ENCODE data around the gene FAM110D. TPM values are rescaled to one million over a fixed set of nuclear protein-coding genes. Genes with fewer than 3 reads are reported as not detected.

The FAM110D gene
- total RNA-seq, 2 experiments from 2014 or later, result not detected

- no peaks in the 10 kb centered on the region for H3K9me3 Mint-ChIP-seq
- no peak overlapping the region for H3K4me3 Mint-ChIP-seq
- intact Hi-C loops (cut with micrococcal nuclease), result no loop called here
- ChIA-PET POLR2A (no interaction called here), CTCF (interaction anchor here (0.6 to 1.6 kb wide), 2 partner anchors 52 to 140 kb away, joined by 3 to 7 read pairs; partner anchors contain the start of gene CEP85)
- DNase-seq, result no peak
- peaks cover 5% of the 10 kb centered on the region for H3K4me1 Mint-ChIP-seq (ENCODE audit: low read depth)
- H3K27me3 Mint-ChIP-seq, result no peaks in the 10 kb centered on the region
- H3K36me3 Mint-ChIP-seq, result no peaks in the 10 kb centered on the region
- H3K27ac Mint-ChIP-seq, result no peak overlapping the region
These were observed 22.9 kb downstream of the FAM110D start for GRCh38 chr1:26181586-26182382.

DNA sequence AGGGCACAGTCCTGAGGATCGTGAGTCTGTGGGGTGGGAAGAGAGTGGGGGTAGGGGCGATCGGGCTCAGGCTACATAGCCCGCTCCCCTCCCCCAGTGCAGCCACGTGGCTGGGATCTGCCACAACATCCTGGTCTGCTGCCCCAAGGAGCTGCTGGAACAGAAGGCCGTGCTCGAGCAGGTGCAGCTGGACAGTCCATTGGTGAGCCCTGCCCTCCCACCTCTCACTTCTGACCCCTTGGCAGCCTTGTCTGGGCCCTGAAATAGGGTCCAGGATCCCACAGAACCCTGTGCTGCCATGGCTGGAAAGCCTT is 23.5 kb downstream of the FAM110D start:
- ChIA-PET POLR2A (no interaction called here), CTCF (no interaction called here)
- Mint-ChIP-seq H3K36me3 (no peaks in the 10 kb centered on the region), H3K27me3 (no peaks in the 10 kb centered on the region), H3K4me3 (no peak overlapping the region), H3K27ac (no peak overlapping the region), H3K9me3 (no peaks in the 10 kb centered on the region), H3K4me1 (ENCODE audit: low read depth) (peaks cover 5% of the 10 kb centered on the region)
- DNase-seq, result no peak
- intact Hi-C loops (cut with micrococcal nuclease), result no loop called here

- CTCF ChIA-PET, result no interaction called here
- no peak for DNase-seq
- H3K36me3 Mint-ChIP-seq, result no peaks in the 10 kb centered on the region
- no peak overlapping the region for H3K4me3 Mint-ChIP-seq
- H3K27ac Mint-ChIP-seq, result no peak overlapping the region
- POLR2A ChIA-PET, result no interaction called here
- intact Hi-C loops (cut with micrococcal nuclease), result no loop called here
- H3K4me1 Mint-ChIP-seq (ENCODE audit: low read depth), result peaks cover 5% of the 10 kb centered on the region
- no peaks in the 10 kb centered on the region for H3K9me3 Mint-ChIP-seq
- H3K27me3 Mint-ChIP-seq, result no peaks in the 10 kb centered on the region
These were observed 25.2 kb downstream of the FAM110D start for GRCh38 chr1:26184086-26184485.

GRCh38 chr1:26184883-26185282 is 26.0 kb downstream of the FAM110D start:
- Mint-ChIP-seq H3K4me3 (no peak overlapping the region), H3K9me3 (no peaks in the 10 kb centered on the region), H3K27ac (no peak overlapping the region), H3K36me3 (no peaks in the 10 kb centered on the region), H3K27me3 (no peaks in the 10 kb centered on the region), H3K4me1 (ENCODE audit: low read depth) (peaks cover 5% of the 10 kb centered on the region)
- POLR2A ChIA-PET, result no interaction called here
- DNase-seq, result no peak
- intact Hi-C loops (cut with micrococcal nuclease), result no loop called here
- CTCF ChIA-PET, result no interaction called here

GRCh38 chr1:26187882-26188281 is 29.0 kb downstream of the FAM110D start:
- Mint-ChIP-seq H3K27me3 (no peaks in the 10 kb centered on the region), H3K9me3 (no peaks in the 10 kb centered on the region), H3K4me3 (no peak overlapping the region), H3K4me1 (ENCODE audit: low read depth) (peaks cover 7% of the 10 kb centered on the region), H3K36me3 (no peaks in the 10 kb centered on the region), H3K27ac (no peak overlapping the region)
- no peak for DNase-seq
- intact Hi-C loops (cut with micrococcal nuclease), result no loop called here
- POLR2A ChIA-PET, result no interaction called here
- CTCF ChIA-PET, result interaction anchor here (1.3 kb wide), 1 partner anchor 26 kb away, joined by 3 read pairs; no protein-coding TSS in a partner anchor

GRCh38 chr1:26188477-26188876 is 29.6 kb downstream of the FAM110D start:
- Mint-ChIP-seq H3K9me3 (no peaks in the 10 kb centered on the region), H3K4me3 (no peak overlapping the region), H3K27ac (no peak overlapping the region), H3K4me1 (ENCODE audit: low read depth) (peaks cover 7% of the 10 kb centered on the region), H3K27me3 (no peaks in the 10 kb centered on the region), H3K36me3 (no peaks in the 10 kb centered on the region)
- intact Hi-C loops (cut with micrococcal nuclease), result no loop called here
- CTCF ChIA-PET, result interaction anchor here (1.0 to 2.1 kb wide), 4 partner anchors 19 to 45 kb away, joined by 3 to 7 read pairs (median 4); partner anchors contain the start of genes CEP85 and ZNF593
- DNase-seq, result no peak
- POLR2A ChIA-PET, result no interaction called here

DNA sequence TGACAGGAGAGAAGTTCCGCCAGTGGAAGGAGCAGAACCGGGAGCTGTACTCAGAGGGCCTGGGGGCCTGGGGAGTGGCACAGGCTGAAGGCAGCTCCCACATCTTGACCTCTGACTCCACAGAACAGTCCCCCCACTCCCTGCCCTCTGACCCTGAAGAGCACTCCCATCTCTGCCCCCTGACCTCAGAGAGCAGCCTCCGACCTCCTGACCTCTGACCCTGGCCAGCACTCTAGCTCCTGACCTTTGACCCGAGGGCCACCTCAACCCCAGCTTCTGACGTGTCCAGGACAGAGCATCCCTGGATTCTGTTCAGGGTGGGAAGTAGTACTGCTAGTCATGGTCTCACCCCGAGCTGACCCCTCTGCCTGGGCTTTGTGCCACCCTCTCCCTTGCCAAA is 30.5 kb downstream of the FAM110D start:
- H3K27ac Mint-ChIP-seq, result no peak overlapping the region

DNA sequence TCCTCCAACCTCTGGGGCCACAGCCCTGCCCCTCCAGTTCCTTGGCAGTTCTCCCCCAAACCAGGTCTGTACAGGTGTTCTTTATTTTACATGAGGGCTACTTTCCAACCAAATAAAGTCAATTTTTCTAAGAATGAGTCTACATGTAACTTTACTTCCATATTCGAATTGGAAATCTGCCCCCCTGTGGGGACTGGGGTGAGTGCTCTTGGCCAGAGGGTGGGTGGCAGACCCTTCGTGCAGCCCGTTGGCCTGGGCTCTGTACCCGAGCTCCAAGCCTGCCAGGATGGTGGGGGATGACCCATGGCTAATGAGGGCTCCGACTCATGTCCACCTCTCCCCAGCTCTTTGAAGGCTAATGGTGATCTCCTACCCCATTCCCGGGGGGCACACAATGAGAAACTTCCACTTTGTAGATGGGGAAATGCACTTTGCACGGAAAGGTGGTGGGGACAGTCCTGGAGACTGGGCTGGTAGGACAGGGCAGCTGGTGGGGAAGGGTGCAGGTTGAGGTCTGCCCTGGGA is 30.9 kb downstream of the FAM110D start:
- no peak overlapping the region for H3K27ac Mint-ChIP-seq
- H3K4me3 Mint-ChIP-seq, result no peak overlapping the region
- intact Hi-C loops (cut with micrococcal nuclease), result no loop called here
- H3K36me3 Mint-ChIP-seq, result no peaks in the 10 kb centered on the region
- ChIA-PET CTCF (interaction anchor here (1.0 to 2.1 kb wide), 4 partner anchors 20 to 132 kb away, joined by 3 to 7 read pairs (median 4); partner anchors contain the start of genes CEP85 and ZNF593), POLR2A (no interaction called here)
- peaks cover 10% of the 10 kb centered on the region for H3K4me1 Mint-ChIP-seq (ENCODE audit: low read depth)
- DNase-seq, result no peak
- H3K9me3 Mint-ChIP-seq, result no peaks in the 10 kb centered on the region
- no peaks in the 10 kb centered on the region for H3K27me3 Mint-ChIP-seq

More for the DNA sequence above, 30.5 kb downstream of the FAM110D start:
- intact Hi-C loops (cut with micrococcal nuclease), result no loop called here
- DNase-seq, result no peak
- Mint-ChIP-seq H3K4me1 (ENCODE audit: low read depth) (peaks cover 10% of the 10 kb centered on the region), H3K9me3 (no peaks in the 10 kb centered on the region), H3K27me3 (no peaks in the 10 kb centered on the region), H3K36me3 (no peaks in the 10 kb centered on the region), H3K4me3 (no peak overlapping the region)
- CTCF ChIA-PET, result interaction anchor here (1.0 to 2.1 kb wide), 5 partner anchors 20 to 133 kb away, joined by 3 to 7 read pairs (median 3); partner anchors contain the start of genes CEP85 and ZNF593
- POLR2A ChIA-PET, result no interaction called here

GRCh38 chr1:26190373-26190987 is 31.6 kb downstream of the FAM110D start, which contains the start of gene CATSPER4:
TSS of gene CATSPER4 (plus strand) at chr1:26190602. CDS start at chr1:26190628, 26 bp downstream.
- Mint-ChIP-seq H3K36me3 (no peaks in the 10 kb centered on the region), H3K4me1 (ENCODE audit: low read depth) (peaks cover 10% of the 10 kb centered on the region), H3K4me3 (no peak within 1 kb of the TSS), H3K27me3 (no peaks in the 10 kb centered on the region), H3K27ac (no peak within 1 kb of the TSS), H3K9me3 (no peaks in the 10 kb centered on the region)
- intact Hi-C loops (cut with micrococcal nuclease), result no loop called here
- ChIA-PET POLR2A (no interaction called here), CTCF (interaction anchor here (2.1 to 2.4 kb wide), 2 partner anchors 21 to 44 kb away, joined by 7 to 10 read pairs; partner anchors contain the start of genes CEP85 and ZNF593)
- no peak for DNase-seq

GRCh38 chr1:26191739-26192138 is 32.9 kb downstream of the FAM110D start:
- H3K4me1 Mint-ChIP-seq (ENCODE audit: low read depth), result peaks cover 10% of the 10 kb centered on the region
- peak; percentile 41 for DNase-seq
- CTCF ChIA-PET, result interaction anchor here (0.8 to 2.4 kb wide), 2 partner anchors 43 to 130 kb away, joined by 3 to 10 read pairs; partner anchors contain the start of gene CEP85
- H3K27ac Mint-ChIP-seq, result no peak overlapping the region
- no peaks in the 10 kb centered on the region for H3K27me3 Mint-ChIP-seq
- POLR2A ChIA-PET, result no interaction called here
- intact Hi-C loops (cut with micrococcal nuclease), result no loop called here
- no peaks in the 10 kb centered on the region for H3K36me3 Mint-ChIP-seq
- no peaks in the 10 kb centered on the region for H3K9me3 Mint-ChIP-seq
- H3K4me3 Mint-ChIP-seq, result no peak overlapping the region

DNA sequence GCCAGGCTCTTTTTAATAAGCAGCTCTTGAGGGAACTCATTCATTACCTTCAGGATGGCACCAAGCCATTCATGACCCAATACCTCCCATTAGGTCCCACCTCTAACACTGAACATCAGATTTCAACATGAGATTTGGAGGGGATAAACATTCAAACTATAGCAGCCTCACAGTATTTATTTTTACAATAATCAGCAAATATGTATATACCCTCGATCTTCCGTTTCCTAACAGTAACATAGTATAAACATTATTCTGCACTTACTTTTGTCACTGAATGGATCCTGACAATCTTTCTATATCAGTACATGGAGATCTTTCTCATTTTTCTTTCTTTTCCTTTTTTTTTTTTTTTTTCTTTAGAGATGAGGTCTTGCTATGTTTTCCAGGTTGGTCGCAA is 36.9 kb downstream of the FAM110D start:
- intact Hi-C loops (cut with micrococcal nuclease), result no loop called here
- Mint-ChIP-seq H3K9me3 (no peaks in the 10 kb centered on the region), H3K27me3 (no peaks in the 10 kb centered on the region), H3K27ac (no peak overlapping the region), H3K36me3 (no peaks in the 10 kb centered on the region), H3K4me1 (ENCODE audit: low read depth) (peaks cover 16% of the 10 kb centered on the region), H3K4me3 (no peak overlapping the region)
- DNase-seq, result no peak
- ChIA-PET CTCF (interaction anchor here (1.7 kb wide), 1 partner anchor 38 kb away, joined by 7 read pairs; the partner anchor contains the start of gene CEP85), POLR2A (no interaction called here)

DNA sequence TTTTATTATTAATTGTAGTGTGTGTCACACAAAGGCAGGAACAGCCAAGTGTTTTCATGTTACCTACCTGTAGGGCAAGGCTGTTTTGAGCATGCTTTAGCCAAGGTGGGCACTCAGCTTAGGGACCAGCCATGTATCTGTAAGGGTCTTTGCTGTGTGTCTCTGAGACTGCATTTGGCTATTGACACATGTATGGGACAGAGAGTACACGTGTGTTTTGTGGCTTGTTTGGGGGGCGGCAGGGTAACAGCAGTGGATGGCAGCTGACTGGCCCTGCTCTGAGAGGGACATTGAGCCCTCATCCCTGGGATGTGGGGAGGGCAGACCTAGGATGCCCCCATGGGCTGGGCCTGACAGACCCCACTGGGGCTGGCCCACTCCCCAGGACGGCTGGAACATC is 38.4 kb downstream of the FAM110D start:
- no peak for DNase-seq
- Mint-ChIP-seq H3K36me3 (no peaks in the 10 kb centered on the region), H3K27ac (no peak overlapping the region), H3K4me3 (no peak overlapping the region), H3K9me3 (no peaks in the 10 kb centered on the region), H3K4me1 (ENCODE audit: low read depth) (peaks cover 24% of the 10 kb centered on the region), H3K27me3 (no peaks in the 10 kb centered on the region)
- intact Hi-C loops (cut with micrococcal nuclease), result no loop called here
- ChIA-PET POLR2A (no interaction called here), CTCF (interaction anchor here (1.7 kb wide), 1 partner anchor 36 kb away, joined by 7 read pairs; the partner anchor contains the start of gene CEP85)
